HG03571 (cell line): Measurements from ENCODE around the gene SDK1.

Experiments
- ATAC-seq: cut with Tn5 transposase; IDR thresholded peaks from one replicate; pipeline ENCODE4 v1.9.1; 2021; ENCODE audit not compliant: unreplicated experiment

Gene SDK1

DNA sequence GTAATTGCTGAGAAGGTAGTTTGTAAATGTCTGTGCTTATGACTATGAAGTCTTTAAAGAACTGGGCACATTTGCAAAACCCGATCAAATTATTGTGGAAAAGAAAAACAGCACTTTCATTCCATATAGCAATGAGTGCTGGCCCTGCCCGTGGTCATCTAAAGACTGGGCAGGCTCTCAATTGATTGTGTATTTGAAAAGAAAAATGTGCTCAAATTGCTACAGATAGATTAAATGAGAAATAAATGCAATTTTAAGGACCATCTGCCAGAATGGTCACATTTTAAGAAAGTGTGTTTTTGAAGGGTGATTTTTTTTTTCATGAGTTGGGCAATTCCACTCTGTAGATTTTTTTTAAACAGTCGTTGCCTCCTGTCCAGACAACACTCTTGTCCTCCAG lies 672.2 kb downstream of the SDK1 start:
- no peak for ATAC-seq

GRCh38 chr7:3974329-3974728 lies 673.3 kb downstream of the SDK1 start:
- ATAC-seq: no peak

DNA sequence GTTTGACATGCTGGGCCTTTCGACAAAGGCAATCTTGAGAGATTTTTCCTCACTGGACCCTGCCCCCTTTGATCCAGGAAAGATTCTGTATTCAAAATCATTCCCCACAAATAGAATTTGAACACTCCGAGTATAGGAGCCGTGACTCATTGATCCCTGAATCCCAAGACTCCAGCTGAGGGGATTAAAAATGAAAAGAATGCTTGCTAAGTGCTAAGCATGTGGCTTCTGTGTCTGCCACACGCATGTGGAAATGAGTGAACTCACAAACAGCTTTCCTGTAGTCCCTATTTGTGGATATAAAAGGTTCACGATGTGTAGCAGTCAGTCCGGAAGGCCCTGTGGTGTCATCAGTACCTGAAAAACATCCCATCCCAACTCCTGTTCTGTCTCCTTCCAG lies 674.3 kb downstream of the SDK1 start:
- no peak for ATAC-seq

GRCh38 chr7:3977391-3977790 lies 676.3 kb downstream of the SDK1 start:
- ATAC-seq: no peak

- no peak for ATAC-seq
Measured at GRCh38 chr7:3978839-3979238, 677.8 kb downstream of the SDK1 start.

DNA sequence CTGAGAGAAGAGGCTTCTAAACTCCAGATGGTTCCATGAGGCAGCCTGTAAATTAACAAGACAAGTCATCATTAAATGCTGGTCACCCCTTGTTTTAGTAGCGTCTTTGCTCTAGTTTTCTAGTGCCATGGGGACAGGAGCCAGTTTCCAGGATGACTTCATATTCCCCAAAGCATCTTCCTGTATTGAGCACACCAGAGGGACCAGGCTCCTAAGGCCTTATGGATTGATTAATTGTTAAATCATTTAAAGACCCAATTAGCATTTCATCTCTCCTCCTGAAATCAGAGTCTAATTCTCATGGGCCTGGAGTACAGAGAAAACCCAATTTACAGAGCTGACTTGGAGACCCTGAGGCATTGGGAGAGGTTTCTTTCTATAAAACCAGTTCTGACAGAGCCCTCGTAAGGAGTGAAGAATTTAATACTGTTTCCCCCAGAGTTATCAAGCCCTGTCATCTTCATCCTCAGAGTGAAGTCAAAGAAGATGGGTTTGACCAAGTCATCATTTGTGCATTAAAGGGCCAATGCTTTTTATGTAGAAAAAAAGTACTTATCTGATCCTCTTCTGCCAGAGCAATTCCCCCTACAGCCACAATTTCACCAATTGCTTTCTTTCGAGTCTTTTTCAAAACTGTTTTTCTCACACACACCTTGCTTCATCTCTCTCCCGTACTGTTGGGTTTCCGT lies 678.7 kb downstream of the SDK1 start:
- no peak for ATAC-seq

- no peak for ATAC-seq
Measured at GRCh38 chr7:3980300-3980643, 679.2 kb downstream of the SDK1 start.

DNA sequence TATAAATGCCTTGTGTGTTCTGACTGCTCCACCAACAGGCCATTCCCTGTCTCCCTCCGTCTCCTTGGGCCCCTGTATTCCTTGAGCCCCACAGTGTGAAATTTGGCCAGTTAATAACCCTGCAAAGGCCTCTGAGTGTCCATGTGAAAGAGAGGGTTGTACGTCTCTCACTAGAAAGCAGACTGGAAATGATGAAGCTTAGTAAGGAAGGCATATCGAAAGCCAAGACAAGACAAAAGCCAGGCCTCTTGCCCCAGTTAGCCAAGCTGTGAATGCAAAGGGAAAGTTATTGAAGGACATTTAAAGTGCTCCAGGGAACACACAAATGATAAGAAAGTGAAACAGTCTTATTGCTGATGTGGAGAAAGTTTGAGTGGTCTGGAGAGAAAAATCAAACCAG lies 680.2 kb downstream of the SDK1 start:
- ATAC-seq: no peak

- ATAC-seq: no peak
Measured at GRCh38 chr7:3984456-3984855, 683.4 kb downstream of the SDK1 start.

- no peak for ATAC-seq
Measured at GRCh38 chr7:3986927-3987326, 685.9 kb downstream of the SDK1 start.

DNA sequence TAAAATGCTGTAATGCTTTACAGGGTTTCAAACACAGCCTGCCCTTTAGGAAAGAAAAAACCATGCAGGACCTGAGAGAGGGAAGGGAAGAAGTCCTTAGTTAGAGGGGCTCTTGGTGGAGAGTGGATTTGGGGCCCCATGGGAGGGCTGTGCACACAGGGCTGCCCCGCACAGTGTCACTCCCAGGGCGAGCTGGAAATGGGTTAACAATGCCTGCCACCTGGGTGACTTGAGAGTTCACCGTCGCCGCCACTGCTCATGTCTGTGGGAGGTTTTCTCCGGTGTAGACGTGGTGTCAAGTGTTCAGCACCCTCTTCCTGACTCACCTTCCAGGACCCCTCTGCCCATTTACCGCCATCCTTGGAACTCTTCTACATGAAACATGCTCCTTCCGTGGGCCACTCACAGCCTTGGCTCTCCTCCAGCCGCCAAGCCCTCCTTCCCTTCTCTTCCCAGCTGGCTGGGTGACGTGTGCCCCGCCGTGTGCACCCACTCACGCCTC lies 686.4 kb downstream of the SDK1 start:
- no peak for ATAC-seq

- no peak for ATAC-seq
Measured at GRCh38 chr7:3989723-3990122, 688.7 kb downstream of the SDK1 start.

- no peak for ATAC-seq
Measured at GRCh38 chr7:3991731-3992231, 690.7 kb downstream of the SDK1 start.

DNA sequence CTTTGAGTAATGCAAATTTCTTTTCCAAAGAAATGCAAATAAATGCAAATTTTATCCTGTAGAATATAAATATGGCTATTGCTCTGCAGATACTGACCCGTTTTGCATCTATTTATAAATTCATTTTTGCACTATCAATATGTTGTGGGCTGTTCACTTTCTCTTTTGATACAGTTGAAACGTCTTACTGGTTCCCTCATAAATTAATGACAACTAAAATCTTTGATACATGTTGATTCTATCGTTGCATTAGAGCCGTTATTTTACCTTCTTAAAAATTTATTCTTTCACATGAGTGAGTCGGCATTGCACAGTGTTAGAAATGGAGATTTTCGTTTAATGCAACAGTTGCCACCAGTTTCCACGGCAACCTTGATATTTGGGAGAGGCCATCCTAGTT lies 691.8 kb downstream of the SDK1 start:
- ATAC-seq: no peak

GRCh38 chr7:3994764-3995163 lies 693.7 kb downstream of the SDK1 start:
- ATAC-seq: no peak

- no peak for ATAC-seq
Measured at GRCh38 chr7:3995187-3995586, 694.1 kb downstream of the SDK1 start.

DNA sequence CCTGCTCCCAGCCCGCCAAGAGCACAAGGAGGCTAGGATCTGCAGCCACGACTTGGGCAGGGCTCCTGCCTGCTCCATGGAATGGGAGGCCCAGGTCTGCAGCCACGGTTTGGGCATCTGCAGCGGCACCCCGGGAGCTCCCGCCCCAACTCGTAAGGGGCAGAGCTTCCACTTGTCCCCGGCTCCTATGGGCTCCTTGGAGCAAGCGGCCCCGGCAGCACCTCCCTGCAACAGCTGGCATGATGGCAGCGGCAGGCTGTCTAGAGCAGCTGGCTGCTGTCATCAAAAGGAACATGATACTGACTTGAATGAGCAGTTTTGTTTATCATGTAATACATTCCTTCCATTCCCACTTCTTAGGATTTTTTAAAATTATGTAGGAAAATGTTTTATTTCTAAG lies 697.0 kb downstream of the SDK1 start:
- ATAC-seq: no peak

- no peak for ATAC-seq
Measured at GRCh38 chr7:4000139-4000538, 699.1 kb downstream of the SDK1 start.

- ATAC-seq: no peak
Measured at GRCh38 chr7:4000934-4001333, 699.9 kb downstream of the SDK1 start.

- ATAC-seq: no peak
Measured at GRCh38 chr7:4001742-4002141, 700.7 kb downstream of the SDK1 start.

DNA sequence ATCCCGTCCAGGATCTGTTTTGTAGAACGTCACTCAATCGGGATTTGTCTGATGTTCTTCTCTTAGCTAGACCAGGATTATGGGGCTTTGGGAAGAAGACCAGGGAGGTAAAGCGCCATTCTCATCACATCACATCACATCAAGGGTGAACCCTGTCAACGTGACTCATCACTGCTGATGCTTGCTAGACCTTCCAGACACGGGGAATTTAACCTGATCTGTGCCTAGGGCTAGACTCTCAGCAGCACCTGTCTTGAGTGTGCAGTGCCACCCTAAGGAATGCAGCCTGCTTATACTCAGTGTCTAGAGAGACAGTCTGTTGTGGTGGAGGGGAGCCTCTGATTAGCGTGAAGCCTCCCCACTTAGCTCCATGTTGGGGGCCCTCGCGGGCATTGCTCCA lies 702.5 kb downstream of the SDK1 start:
- no peak for ATAC-seq

- no peak for ATAC-seq
Measured at GRCh38 chr7:4006687-4007086, 705.6 kb downstream of the SDK1 start.
